HG02623 (cell line): Measurements from ENCODE around the gene SNCB.
"Not testable (repeated sequence)": the region's sequence is repeated elsewhere in the genome, so short reads cannot be mapped to it uniquely, and the experiment has no call there.

Experiments used
- ATAC-seq: cut with Tn5 transposase; IDR thresholded peaks from one replicate; pipeline ENCODE4 v1.9.1; 2021; ENCODE audit warnings: moderate library complexity; ENCODE audit not compliant: unreplicated experiment

SNCB gene

GRCh38 chr5:176601901-176602482 is 28.3 kb downstream of the SNCB start:
- no peak for ATAC-seq

DNA sequence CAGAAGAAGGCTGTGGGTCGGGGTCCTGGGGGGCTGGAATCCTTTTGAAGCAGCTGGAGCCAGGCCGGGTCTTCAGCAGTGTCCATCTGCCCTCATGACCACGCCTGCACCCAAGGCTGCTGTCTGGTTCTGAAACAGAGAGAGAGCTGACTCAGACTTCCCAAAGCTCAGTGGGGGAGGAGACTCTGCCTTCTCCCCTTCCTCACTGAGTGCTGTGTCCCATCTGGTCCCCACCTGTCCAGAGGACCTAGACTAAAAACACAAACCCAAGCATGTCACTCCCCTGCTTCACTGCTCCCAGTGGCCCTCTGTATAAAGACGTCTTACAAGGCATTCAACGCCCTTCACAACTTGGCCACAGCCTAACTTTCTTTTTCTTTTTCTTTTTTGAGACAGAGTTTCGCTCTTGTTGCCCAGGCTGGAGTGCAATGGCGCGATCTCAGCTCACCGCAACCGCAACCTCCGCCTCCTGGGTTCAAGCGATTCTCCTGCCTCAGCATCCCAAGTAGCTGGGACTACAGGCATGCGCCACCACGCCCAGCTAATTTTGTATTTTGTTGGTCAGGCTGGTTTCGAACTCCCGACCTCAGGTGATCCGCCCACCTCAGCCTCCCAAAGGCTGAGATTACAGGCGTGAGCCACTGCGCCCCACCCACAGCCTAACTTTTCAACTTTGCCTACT is 30.4 kb downstream of the SNCB start:
- ATAC-seq = not testable (repeated sequence)

DNA sequence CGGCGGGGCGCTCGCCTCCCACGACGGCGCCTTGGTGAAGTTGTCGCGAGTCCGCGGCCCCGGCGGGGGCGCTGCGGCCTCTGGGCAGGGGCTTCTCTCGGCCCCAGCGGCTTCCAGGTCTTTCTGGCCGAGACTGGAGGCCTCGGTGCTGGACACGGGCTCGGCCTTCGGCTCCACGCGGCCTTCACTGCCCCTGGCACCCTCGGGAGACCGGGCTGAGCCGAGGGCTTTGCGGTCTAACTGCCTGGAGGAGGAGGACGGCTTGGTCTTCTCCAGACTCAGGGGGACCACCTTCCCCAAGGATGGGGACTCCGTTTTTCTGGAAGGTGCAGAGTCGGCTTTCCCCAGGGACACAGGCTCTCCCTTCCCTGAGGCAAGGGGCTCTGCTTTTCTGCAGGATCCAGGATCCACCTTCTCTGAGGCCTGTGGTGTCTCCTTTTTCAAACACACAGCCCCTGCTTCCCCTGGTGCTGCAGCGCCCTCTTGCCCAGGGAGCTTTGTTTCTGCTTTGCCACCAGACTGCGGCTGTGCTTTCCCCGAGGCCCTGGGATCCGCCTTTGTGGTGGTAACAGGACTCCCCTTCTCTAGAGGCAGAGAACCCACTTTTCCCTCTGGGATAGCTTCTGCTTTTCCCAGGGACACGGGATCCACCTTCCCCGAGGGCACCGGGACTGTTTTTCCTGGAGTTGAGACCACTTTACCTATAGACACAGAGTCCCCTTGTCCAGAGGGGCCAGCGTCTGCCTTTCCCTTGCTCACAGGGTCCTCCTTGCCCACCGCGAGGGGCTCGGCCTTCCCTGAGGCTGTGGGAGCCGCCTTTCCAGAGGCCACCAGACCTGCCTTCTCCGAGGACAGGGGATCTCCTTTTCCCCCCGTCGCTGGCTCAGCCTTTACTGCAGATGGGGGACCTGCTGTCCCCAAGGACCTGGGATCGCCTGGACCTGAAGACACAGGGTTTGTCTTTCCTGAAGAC is 32.6 kb downstream of the SNCB start:
- ATAC-seq = no peak

DNA sequence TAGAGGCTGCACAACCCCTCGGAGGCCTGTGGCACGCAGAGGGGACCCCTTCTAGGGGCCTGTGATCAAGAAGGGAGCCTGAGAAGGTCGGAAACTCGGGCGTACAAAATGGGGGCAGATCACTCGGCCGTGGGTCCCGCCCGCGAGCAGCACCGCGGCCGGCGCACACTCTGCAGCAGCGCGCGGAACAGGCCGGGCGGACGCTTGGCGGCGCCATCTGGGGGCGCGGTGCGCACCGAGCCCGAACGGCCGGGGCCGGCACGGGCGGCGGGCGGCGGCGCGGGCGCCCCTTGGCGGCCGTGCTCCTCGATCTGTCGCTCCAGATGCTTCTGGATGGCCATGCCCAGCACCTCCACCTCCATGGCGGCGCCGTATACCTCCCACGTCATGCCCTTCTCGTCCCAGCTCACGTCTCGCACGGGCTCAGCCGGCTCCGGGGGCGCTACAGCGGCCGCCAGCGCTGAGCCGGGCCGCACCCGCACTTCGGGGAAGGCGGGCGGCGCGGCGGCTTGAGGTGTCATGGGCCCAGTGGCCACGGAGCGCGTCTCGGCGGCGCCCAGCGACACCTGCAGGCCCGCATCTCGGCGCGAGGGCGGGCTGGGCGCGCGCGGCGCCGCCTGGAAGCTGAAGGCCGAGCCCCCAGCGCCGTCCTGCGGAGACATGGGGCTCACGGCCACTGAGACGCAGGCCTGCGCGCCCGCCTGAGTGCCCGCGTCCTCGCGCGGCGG is 33.5 kb downstream of the SNCB start:
- ATAC-seq = no peak

- no peak for ATAC-seq
Observed at GRCh38 chr5:176596069-176596644, 34.2 kb downstream of the SNCB start.

DNA sequence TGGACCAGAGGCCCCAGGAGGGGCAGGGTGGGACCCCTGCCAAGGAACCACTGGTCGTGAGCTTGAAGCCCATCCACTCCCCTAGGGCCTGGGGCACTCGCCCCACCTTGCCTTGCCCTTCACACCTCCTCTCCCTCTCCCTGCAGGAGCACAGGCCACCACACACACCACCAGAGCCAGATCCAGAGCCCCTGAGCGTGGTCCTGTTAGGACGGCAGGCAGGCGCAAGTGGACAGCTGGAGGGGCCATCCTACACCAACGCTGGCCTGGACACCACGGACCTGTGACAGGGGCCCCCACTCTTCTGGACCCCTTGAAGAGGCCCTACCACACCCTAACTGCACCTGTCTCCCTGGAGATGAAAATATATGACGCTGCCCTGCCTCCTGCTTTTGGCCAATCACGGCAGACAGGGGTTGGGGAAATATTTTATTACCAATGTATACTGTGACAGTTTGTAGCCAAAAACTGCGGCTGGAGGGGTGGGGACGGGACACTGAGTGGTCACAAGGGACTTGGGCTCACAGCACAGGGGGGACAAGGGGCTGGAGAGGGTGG is 34.9 kb downstream of the SNCB start:
- ATAC-seq = no peak

DNA sequence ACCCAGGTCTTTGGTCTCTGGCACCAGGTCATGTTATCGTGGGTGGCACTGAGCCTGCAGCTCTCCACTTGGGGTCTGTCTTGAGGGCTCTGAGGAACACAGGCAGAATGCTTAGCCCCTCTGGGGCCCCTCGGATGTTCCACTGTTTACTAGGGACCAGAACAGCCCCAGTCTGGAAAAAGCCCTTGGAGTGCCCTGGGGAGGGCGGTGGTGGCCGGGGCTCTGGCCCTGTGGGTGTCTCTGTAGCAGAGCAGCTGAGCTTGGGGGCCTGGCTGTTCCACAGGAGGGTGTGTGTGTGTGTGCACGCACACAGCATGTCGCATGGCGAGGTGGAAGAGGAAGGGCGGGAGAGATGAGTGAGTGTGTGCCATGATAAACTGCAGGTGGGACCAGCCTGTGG is 35.8 kb downstream of the SNCB start:
- ATAC-seq = no peak

- ATAC-seq = no peak
Observed at GRCh38 chr5:176593273-176593869, 37.0 kb downstream of the SNCB start.

- no peak for ATAC-seq
Observed at GRCh38 chr5:176592573-176592972, 37.8 kb downstream of the SNCB start.

DNA sequence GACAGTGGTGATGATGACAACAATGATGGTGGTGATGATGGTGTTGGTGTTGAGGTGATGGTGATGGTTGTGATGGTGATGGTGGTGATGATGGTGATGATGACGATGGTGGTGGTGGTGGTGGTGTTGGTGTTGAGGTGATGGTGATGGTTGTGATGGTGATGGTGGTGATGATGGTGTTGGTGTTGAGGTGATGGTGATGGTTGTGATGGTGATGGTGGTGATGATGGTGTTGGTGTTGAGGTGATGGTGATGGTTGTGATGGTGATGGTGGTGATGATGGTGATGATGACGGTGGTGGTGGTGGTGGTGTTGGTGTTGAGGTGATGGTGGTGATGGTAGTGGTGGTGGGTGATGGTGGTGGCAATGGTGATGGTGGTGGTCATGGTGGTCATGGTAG is 38.7 kb downstream of the SNCB start:
- ATAC-seq = not testable (repeated sequence)

DNA sequence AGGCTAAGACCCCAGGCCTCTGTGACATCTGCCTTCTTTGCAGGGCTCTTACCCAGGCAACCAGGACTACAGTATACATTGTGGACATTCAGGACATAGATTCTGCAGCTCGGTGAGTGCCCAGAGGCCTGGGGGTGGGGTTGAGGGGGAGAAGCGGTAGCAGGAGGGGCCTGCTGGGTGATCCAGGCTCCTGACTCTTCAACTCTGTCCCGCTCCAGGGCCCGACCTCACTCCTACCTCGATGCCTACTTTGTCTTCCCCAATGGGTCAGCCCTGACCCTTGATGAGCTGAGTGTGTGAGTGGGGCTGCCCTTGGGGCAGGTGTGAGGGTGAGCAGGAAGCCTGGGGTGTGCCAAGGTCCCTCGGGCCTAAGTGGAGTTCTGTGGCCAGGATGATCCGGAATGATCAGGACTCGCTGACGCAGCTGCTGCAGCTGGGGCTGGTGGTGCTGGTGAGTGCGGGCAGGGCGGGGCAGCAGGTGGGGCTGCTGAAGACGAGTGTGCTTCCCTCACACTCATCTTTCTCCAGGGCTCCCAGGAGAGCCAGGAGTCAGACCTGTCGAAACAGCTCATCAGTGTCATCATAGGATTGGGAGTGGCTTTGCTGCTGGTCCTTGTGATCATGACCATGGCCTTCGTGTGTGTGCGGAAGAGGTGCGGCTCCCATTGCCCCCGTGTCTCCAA is 40.2 kb downstream of the SNCB start:
- ATAC-seq = no peak

GRCh38 chr5:176589039-176589769 is 41.1 kb downstream of the SNCB start:
- no peak for ATAC-seq

DNA sequence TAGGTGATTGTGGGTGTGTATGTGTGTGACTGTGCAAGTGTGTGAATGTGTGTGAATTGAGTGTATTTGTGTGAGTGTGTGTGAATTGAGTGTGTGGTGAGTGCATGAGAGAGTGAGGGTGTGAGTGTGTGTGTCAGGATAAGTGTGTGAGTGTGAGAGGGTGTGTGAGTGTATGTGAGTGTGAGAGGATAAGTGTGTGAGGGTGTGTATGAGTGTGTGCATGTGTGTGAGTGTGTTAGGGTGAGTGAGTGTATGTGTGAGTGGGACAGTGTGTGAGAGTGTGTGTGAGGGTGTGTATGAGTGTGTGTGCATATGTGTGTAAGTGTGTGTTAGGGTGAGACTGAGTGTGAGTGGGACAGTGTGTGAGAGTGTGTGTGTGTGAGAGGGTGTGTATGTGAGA is 42.0 kb downstream of the SNCB start:
- no peak for ATAC-seq

DNA sequence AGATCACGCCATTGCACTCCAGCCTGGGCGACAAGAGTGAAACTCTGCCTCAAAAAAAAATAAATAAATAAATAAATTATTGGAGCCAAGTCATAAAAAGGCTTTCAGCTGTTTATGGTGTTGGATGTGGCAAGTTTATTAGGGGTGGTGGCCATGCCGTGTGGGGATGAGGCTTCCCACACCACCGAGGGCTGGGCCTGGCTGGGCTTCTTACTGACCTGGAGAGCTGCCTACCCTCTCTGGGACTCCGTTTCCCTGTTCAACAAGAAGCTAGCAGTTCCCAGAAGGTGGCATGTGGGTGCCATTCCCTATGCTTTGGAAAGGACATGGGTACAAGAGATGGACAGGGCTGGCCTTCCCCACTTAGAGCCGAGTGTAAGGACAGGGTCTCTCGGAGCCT is 42.9 kb downstream of the SNCB start:
- ATAC-seq = no peak

DNA sequence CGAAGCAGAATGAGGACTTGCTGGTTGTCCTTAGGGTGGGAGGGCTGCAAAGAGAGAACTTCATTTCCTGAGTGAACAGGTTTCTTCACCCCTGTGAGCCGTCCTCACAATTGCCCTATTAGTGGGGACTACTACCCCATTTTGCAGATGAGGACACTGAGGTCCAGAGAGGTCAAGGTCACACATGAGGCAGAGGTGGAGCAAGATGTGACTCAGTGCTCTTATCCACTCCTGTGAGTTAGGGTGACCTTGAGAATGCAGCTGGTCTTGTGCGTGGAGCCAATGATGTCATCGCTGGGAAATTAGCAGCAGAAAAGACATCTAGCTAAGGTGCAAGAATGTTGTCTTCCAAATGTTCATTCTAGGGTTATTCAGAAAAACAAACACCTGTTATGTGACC is 47.3 kb downstream of the SNCB start:
- ATAC-seq = no peak

GRCh38 chr5:176581361-176581760 is 49.0 kb downstream of the SNCB start:
- no peak for ATAC-seq

DNA sequence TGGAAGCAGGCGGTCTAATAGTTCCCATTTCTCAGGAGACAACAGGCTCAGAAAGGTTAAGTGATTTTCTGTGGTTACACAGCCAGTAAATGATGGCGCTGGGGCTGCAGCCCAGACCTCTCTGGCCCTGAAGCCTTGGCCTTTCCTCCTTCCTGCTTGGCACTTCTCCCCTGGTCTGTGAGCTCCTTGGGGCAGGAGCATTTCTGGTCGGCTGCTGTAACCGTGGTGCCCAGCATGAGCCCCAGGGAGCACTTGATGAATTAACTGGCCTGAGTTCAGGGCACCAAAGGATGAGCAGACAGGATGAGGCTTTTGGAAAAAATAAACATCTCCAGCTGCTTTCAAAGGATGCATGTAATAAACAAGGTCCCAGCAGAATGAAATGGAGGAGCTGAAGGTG is 51.0 kb downstream of the SNCB start:
- ATAC-seq = no peak

DNA sequence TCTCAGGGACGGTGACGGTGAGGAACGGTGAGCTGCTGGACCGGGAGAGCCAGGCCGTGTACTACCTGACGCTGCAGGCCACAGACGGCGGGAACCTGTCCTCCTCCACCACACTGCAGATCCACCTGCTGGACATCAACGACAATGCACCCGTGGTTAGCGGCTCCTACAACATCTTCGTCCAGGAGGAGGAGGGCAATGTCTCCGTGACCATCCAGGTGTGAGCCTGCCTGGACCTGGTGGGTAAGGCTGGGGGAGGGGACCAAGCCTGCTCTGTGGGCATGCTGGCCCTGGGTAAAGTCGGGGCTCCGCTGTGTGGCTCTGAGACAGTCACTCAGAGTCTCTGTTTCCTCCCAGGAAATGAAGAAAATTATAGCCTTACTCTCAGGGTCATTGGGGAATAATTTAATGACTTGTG is 51.9 kb downstream of the SNCB start:
- ATAC-seq = no peak
